ENCODE measurements around the gene FBXO17.
A peak's percentile ranks its signal among the peaks of the same experiment; 100 is the strongest.

DNA sequence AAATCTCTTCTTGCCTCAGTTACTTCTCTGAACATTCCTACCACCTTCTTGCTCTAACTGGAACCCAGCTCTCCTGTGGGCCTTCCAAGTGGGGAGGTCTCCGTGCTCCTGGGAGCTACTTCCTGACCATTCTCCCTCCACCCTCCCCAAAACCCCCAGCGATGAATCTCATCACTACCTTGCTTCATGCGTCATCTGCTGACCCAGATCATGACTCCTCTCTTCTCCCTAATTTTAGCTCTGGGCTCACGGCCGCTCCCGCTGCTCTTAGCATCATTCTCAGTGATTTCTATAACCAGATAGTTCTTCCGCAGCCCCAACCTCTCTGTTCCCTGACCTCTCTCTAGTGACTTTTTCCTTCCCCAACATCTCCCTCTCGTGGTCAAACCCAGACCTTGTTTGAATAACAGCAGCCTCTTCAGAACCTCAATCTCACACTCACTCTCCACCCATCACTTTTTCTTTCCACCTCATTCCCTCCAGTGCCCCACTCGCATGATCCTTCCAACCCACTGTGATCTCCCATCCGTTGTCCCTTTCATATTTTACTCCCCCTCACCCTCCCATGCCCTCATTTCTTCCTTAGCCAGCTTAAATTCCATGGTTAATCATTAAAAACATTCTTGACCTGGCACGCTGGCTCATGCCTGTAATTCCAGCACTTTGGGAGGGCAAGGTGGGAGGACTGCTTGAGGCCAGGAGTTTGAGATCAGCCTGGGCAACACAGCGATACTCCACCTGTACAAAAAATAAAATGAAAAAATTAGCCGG, 23.0 kb downstream of the FBXO17 start:
- TF ChIP-seq, protein P1, sequence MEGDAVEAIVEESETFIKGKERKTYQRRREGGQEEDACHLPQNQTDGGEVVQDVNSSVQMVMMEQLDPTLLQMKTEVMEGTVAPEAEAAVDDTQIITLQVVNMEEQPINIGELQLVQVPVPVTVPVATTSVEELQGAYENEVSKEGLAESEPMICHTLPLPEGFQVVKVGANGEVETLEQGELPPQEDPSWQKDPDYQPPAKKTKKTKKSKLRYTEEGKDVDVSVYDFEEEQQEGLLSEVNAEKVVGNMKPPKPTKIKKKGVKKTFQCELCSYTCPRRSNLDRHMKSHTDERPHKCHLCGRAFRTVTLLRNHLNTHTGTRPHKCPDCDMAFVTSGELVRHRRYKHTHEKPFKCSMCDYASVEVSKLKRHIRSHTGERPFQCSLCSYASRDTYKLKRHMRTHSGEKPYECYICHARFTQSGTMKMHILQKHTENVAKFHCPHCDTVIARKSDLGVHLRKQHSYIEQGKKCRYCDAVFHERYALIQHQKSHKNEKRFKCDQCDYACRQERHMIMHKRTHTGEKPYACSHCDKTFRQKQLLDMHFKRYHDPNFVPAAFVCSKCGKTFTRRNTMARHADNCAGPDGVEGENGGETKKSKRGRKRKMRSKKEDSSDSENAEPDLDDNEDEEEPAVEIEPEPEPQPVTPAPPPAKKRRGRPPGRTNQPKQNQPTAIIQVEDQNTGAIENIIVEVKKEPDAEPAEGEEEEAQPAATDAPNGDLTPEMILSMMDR (IDR thresholded peaks at IDR 0.05) = peak in 3 of 6 experiments; percentile 22 to 50 (median 36)
- TF ChIP-seq POLR2A (IDR thresholded peaks at IDR 0.05) = no peak
- no peak for TF ChIP-seq EP300 (IDR thresholded peaks at IDR 0.05)
- TF ChIP-seq POLR2AphosphoS5 (IDR thresholded peaks at IDR 0.05) = no peak

Data from upper lobe of left lung (tissue), 4 donors.